Measurements from ENCODE around the gene TCERG1L. TPM values are rescaled to one million over a fixed set of nuclear protein-coding genes. Genes with fewer than 3 reads are reported as not detected.

TCERG1L gene
- total and polyA plus RNA-seq, 9 of the 15 experiments (the other 6 are each of a cell fraction or from before 2014, with no cell fraction given): not detected

- no peaks in the 10 kb centered on the region for H3K79me2 ChIP-seq (ENCODE audit: control insufficient read depth, insufficient read depth, low read length)
- no peak for DNase-seq (ENCODE audit: extremely low read depth in 1 of 4, low spot score in 3 of 4)
- intact Hi-C loops (cut with micrococcal nuclease) (no loop called here), in situ Hi-C loops (cut with MboI) (no loop called here)
- WGBS (ENCODE audit: insufficient coverage, low coverage, missing lambda C conversion rate): 0% methylated on average over 14 of the region's 15 CpGs
- no peaks in the 10 kb centered on the region; the same call in 1 of the 2 replicates for H3K9me3 ChIP-seq (replicated peaks; ENCODE audit: control insufficient read depth, insufficient read depth, low read depth, low read length)
- TF ChIP-seq NCOA4 (IDR thresholded peaks at IDR 0.05; ENCODE audit: partially characterized antibody) (no peak), MNT (conservative IDR thresholded peaks at IDR 0.05) (no peak), NFE2L1 (tag; IDR thresholded peaks at IDR 0.05; ENCODE audit: borderline replicate concordance, low read depth) (no peak)
- TF ChIP-seq, protein P1, sequence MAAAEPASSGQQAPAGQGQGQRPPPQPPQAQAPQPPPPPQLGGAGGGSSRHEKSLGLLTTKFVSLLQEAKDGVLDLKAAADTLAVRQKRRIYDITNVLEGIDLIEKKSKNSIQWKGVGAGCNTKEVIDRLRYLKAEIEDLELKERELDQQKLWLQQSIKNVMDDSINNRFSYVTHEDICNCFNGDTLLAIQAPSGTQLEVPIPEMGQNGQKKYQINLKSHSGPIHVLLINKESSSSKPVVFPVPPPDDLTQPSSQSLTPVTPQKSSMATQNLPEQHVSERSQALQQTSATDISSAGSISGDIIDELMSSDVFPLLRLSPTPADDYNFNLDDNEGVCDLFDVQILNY (CRISPR knock-in tag; IDR thresholded peaks at IDR 0.05): no peak
- no peak overlapping the region for H3K27ac ChIP-seq (ENCODE audit: extremely low read depth, low read depth, low read length)
- H3K4me2 ChIP-seq (ENCODE audit: insufficient read depth, low read length): no peak overlapping the region
- peaks cover 0 to 7% of the 10 kb centered on the region in 2 experiments; a peak in 1 of 5 replicates for H3K27me3 ChIP-seq (ENCODE audit: control insufficient read depth in 2 of 2, insufficient read depth in 2 of 2, low read length in 2 of 2)
- H3K4me1 ChIP-seq (replicated peaks in 1 of 2; ENCODE audit: control insufficient read depth in 2 of 2, insufficient read depth in 2 of 2, low read length in 2 of 2): no peaks in the 10 kb centered on the region
- BruUV-seq (replicated peaks): no TSS peak
- no peak overlapping the region for H3K4me3 ChIP-seq
- no peak for ATAC-seq
- H2AFZ ChIP-seq (ENCODE audit: low read depth, low read length): no peak overlapping the region
- ChIA-PET CTCF (ENCODE audit: low intra/inter-chr PET ratio) (no interaction called here), POLR2A (no interaction called here)
- no peaks in the 10 kb centered on the region for H3K36me3 ChIP-seq (ENCODE audit: control insufficient read depth, insufficient read depth, low read length)
- H4K20me1 ChIP-seq (replicated peaks; ENCODE audit: control insufficient read depth, insufficient read depth, low read length): no peaks in the 10 kb centered on the region
- no peak overlapping the region for H3K9ac ChIP-seq (ENCODE audit: insufficient read depth in 1 of 2, low read depth in 2 of 2, low read length in 2 of 2)
- no peak for FAIRE-seq
- H3K9me1 ChIP-seq (ENCODE audit: control insufficient read depth, insufficient read depth, low read length): no peaks in the 10 kb centered on the region
These were observed 130.6 kb downstream of the TCERG1L start for GRCh38 chr10:131180740-131181415.
